HG03108 (cell line): Measurements from ENCODE around the gene ZNF324B.
"Not testable (repeated sequence)": the region's sequence is repeated elsewhere in the genome, so short reads cannot be mapped to it uniquely, and the experiment has no call there.

Source experiments
- ATAC-seq: cut with Tn5 transposase; IDR thresholded peaks from one replicate; pipeline ENCODE4 v1.9.1; 2021; ENCODE audit warnings: moderate library complexity; ENCODE audit not compliant: unreplicated experiment

ZNF324B gene

DNA sequence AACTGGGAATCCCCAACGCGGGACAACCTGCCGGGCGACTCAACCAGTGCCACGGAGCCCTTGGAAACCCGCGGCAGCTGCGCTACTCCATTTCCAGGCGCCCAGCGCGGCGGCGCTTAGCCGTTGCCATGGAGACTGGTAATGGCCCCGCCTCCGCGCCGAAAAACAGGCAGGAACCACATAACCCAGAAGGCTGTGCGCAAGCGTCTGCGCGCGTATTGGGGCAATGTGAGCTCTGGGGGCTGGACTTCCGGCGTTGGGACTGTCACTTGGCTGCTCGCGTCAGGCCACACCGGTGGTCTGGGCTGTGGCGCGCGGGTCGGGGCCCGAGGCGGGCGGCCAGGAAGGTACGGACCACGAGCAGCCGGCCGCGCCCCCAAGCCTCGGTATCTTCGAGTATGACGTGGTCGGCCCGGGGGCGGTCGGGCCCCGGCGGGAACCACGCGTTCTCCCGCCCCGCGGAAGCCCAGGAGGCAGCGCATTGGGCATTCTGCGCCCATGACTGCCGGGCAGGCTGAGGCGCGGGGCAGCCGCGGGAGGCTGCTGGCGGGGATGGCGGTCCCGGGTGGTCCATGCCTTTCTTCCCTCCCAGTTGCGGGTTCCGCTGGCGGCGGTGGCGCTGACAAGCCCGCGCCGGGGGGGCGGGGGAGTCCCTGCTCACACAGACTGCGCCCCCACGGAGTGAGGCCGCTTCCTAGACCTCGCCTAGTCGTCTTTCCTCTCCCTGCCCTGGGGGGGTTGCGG lies at the start of gene ZNF324B:
Gene ZNF324B (plus strand): TSS at position 265 of the 744 bp plus-strand sequence. CDS start 2,080 bp downstream, outside the sequence.
- peak; percentile 91 for ATAC-seq

DNA sequence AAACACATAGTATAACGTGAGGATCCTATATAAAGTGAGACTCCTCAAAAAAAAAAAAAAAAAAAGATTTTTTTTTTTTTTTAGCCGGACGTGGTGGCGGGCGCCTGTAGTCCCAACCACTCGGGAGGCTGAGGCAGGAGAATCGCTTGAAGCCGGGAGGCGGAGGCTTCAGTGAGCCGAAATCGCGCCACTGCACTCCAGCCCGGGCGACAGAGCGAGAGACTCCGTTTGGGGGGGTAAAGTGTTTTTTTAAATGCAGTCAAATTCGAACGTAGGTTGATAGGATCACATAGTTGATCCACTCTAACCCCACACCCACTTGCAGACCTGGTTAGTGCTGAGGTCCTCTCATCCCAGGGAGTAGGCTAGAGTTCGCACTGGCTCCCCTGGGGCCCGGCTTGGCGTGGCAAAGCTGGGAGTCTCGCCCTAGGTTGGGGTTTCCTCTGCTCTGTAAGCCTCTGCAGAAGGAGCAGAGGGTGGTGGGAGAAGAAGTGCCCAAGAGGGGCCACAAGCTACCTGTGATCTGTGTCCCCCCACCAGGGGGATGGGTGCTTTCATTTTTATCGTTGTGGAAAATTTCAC lies 49.5 kb upstream of the ZNF324B start:
- no peak for ATAC-seq

GRCh38 chr19:58403920-58404478 lies 47.4 kb upstream of the ZNF324B start:
- ATAC-seq, result not testable (repeated sequence)

- no peak for ATAC-seq
Observed at GRCh38 chr19:58406818-58407657, 44.4 kb upstream of the ZNF324B start.

GRCh38 chr19:58407658-58408151 lies 43.7 kb upstream of the ZNF324B start:
- ATAC-seq, result no peak

DNA sequence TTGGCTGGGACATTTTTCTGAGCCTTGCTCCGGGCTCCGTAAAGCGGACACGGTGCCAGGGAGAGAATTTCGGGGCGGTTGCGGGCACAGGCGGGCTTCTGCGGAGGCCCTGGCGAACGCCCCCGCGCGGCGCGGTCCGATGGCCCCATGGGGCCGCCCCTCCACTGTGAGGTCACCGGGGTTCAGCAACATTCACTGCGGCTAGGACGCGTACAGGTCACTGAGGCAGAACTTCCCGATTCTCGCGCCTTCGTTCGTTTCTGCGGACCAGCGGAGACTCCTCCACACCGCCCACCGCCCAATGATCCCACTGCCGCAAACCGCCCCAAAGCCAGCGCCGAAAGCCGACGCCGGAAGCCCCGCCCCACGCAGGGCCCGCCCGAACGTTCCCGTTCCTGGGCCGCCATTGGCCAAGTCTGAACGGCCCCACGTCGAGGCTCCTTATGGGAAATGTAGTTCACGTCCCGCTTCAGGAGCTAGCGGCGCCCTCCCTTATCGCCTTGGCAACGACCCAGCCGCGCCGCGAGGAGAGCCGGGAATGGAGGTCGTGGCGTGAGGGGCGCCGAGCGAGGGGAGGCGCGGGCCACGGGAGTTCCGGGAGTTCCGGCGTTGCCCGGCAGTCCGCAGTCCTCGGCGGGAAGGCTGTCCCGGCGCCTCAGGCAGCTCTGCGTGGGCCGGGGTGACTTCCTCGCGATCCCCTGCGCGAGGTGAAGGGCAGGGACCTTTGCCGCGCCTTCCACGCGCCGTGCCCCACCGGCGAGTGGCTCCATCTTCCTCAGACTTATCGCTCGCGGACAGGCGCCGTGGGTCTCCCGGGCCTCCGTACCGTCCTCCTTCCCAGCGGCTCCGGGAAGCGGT lies 43.0 kb upstream of the ZNF324B start, which contains the start of gene ZNF584:
Gene ZNF584 (plus strand): TSS at position 498 of the 858 bp plus-strand sequence. CDS start 499 bp downstream, outside the sequence.
- peak; percentile 96 for ATAC-seq

GRCh38 chr19:58409010-58409790 lies 42.2 kb upstream of the ZNF324B start:
- ATAC-seq, result no peak

DNA sequence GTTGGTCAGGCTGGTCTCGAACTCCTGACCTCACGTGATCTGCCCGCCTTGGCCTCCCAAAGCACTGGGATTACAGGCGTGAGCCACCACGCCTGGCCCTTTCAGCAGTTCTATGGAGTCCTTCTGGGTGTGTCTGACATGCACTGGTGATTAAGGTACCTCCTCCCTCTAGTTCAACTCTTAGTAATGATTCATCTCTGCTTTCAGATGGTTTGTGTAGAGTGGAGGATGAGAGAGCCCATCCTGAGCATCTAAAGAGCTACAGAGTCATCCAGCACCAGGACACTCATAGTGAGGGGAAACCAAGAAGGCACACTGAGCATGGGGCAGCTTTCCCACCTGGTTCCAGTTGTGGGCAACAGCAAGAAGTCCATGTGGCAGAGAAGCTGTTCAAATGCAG lies 34.8 kb upstream of the ZNF324B start:
- no peak for ATAC-seq

- ATAC-seq, result no peak
Observed at GRCh38 chr19:58417071-58417470, 34.4 kb upstream of the ZNF324B start.

DNA sequence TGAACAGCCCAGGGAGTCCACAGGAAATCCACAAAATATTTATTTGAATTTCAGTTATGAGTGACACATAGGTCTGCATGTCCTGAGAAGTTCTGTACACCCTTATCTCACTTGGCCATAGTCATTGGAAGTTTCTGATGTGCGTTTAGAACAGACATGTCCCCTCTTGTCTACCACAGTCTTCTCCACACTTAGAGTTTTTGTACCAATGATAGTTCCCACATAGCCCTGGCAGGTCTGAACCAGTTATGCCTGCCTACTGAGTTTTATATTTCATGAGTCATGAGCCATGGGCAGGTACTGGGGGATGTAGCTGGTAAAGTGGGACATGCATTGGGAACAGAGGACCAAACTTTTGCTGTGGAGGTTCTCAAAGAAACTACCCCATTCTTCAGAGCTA lies 22.8 kb upstream of the ZNF324B start:
- no peak for ATAC-seq

DNA sequence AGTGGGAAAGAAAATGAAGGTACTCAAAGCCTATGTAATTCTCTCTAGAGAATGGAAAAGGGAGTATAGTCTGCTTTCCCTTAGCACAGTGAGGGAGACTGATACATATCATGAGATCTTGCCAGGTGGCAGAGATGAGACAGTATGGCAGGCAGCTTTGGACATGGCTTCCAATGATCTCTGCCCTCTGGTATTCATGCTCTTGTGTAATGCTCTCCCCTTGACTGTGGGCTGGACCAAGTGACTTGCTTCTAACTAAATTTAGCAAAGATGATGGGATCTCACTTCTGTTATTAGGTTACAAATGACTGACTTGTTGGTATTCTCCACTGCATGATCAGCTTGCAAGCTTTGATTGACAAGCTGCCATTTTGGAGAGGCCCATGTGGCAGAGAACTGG lies 21.7 kb upstream of the ZNF324B start:
- ATAC-seq, result no peak

- no peak for ATAC-seq
Observed at GRCh38 chr19:58434217-58434616, 17.2 kb upstream of the ZNF324B start.

- peak; percentile 94 for ATAC-seq
Observed at GRCh38 chr19:58439576-58440554, 11.6 kb upstream of the ZNF324B start, which contains the start of gene ZNF132. ZNF132 (minus strand) TSS chr19:58440153; CDS start chr19:58439821, 332 bp downstream.

- no peak for ATAC-seq
Observed at GRCh38 chr19:58440556-58440955, 10.9 kb upstream of the ZNF324B start.

DNA sequence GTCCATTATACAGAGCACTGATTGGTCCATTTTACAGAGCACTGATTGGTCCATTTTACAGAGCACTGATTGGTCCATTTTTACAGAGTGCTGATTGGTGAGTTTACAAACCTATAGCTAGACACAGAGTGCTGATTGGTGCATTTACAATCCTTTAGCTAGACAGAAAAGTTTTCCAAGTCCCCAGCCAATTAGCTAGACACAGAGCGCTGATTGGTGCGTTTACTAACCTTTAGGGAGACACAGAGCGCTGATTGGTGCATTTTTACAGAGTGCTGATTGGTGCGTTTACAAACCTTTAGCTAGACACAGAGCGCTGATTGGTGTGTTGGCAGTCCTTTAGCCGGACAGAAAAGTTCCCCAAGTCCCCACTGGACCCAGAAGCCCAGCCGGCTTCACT lies 8.4 kb upstream of the ZNF324B start:
- ATAC-seq, result not testable (repeated sequence)

- ATAC-seq, result not testable (repeated sequence)
Observed at GRCh38 chr19:58448860-58449259, 2.6 kb upstream of the ZNF324B start.

DNA sequence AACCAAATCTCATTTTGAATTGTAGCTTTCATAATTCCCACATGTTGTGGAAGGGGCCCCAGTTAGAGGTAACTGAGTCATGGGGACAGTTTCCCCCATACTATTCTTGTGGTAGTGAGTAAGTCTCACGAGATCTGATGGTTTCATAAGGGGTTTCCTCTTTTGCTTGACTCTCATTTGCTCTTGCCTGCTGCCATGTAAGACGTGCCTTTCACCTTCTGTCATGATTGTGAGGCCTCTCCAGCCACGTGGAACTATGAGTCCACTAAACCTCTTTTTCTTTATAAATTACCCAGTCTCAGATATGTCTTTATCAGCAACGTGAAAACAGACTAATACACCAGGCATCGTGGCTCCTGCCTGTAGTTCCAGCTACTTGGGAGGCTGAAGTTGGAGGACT lies 1.4 kb upstream of the ZNF324B start:
- ATAC-seq, result not testable (repeated sequence)

- no peak for ATAC-seq
Observed at GRCh38 chr19:58450856-58451357, 515 bp upstream of the ZNF324B start.
